Spleen (tissue), 7 donors: ENCODE results near the gene RPL14.

Experiments
- POLR2A ChIP-seq, 3 donors: fragments of 450-650 bp; IDR thresholded peaks; one replicate each; pipeline ENCODE4 v1.5.1; 2017; ENCODE audit warnings: antibody characterized with exemption in 3 of 3, mild to moderate bottlenecking in 1 of 3
- POLR2AphosphoS5 ChIP-seq, 3 donors: sonication (generic); formaldehyde crosslinking; IDR thresholded peaks; one replicate each; pipeline ENCODE4 v1.5.1; 2017; ENCODE audit warnings: antibody characterized with exemption in 3 of 3
- TF ChIP-seq, protein P1 (sequence below), 11 experiments: fragments of 200-600 bp in 7 of 11; fragments of 450-650 bp in 4 of 11; sonication (generic) in 4 of 11; IDR thresholded peaks in 8 of 11; conservative IDR thresholded peaks in 3 of 11; 1 replicate in 7 of 11; 2 replicates in 4 of 11; pipeline versions ENCODE4 v1.4.0 to v1.8.0; 2016 to 2021; ENCODE audit warnings: antibody characterized with exemption in 11 of 11, inconsistent platforms in 4 of 11, mild to moderate bottlenecking in 1 of 11
- donor health status: DM: no; HTN: no; CAD: no; lungs with moderate emphysema.
- donor health status: DM: no; HTN: no; CAD: no.
- donor health status: DM: no; HTN: no; CAD: no.

DNA sequence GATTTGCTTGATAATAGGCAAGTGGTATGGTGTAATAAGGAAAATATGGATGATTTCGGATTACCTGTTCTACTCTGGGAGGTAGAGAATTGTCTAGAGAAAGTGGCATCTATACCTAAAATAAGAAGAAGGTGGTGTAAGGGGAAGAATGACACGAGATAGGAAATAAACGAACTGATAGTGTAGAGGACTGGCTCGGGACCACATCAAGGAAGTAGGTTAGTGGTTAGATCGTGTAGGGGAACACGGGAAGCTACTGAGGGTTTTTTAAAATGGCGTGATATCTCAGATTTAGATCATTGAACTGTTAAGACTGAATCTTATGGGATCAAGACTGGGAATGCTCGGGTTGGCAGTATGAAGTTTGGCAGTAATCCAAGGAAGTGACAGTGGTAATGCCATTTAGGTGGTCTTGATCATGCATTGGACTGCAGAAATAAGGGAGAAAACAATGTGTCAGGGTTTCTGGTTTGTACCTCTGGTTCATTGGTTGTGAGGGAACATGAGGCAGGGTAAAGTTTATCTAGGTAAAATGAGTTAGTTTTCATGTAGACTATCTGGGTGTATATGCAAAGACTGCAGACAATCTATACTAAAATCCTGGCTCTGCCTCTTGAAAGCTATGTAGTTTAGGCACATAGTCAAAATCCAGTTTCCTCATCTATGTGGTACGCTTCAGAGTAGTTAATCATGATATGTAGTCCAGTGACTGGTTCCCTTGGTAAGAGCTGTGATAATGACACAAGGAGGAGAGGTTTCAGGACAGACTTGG, 7.4 kb downstream of the RPL14 start:
- TF ChIP-seq, protein P1, sequence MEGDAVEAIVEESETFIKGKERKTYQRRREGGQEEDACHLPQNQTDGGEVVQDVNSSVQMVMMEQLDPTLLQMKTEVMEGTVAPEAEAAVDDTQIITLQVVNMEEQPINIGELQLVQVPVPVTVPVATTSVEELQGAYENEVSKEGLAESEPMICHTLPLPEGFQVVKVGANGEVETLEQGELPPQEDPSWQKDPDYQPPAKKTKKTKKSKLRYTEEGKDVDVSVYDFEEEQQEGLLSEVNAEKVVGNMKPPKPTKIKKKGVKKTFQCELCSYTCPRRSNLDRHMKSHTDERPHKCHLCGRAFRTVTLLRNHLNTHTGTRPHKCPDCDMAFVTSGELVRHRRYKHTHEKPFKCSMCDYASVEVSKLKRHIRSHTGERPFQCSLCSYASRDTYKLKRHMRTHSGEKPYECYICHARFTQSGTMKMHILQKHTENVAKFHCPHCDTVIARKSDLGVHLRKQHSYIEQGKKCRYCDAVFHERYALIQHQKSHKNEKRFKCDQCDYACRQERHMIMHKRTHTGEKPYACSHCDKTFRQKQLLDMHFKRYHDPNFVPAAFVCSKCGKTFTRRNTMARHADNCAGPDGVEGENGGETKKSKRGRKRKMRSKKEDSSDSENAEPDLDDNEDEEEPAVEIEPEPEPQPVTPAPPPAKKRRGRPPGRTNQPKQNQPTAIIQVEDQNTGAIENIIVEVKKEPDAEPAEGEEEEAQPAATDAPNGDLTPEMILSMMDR (IDR thresholded peaks at IDR 0.05 in 8 of 11, conservative IDR thresholded peaks at IDR 0.05 in 3 of 11), result no peak
- peak in 1 of 3 donors; percentile 26 for TF ChIP-seq POLR2AphosphoS5 (IDR thresholded peaks at IDR 0.05)
- no peak for TF ChIP-seq POLR2A (IDR thresholded peaks at IDR 0.05)
